OCI-LY7 (cell line): ENCODE data around the gene NFRKB. TPM values are rescaled to one million over a fixed set of nuclear protein-coding genes. Genes with fewer than 3 reads are reported as not detected.
"Not testable (repeated sequence)": the region's sequence is repeated elsewhere in the genome, so short reads cannot be mapped to it uniquely, and the experiment has no call there.

ENCODE experiments used
- BruUV-seq: library from RNA; stranded (reverse); fragments of 400-500 nt; replicated peaks from 2 replicates; lab custom pipeline; 2021; lab: Mats Ljungman, UMichigan
- CTCF ChIA-PET: fragments of 300-600 bp; sonication (Branson Sonifier 250); formaldehyde crosslinking; loops from one replicate; lab custom pipeline; 2022; ENCODE audit warnings: antibody characterized with exemption; ENCODE audit not compliant: unreplicated experiment; lab: Charles Lee
- POLR2A ChIA-PET: fragments of 300-600 bp; sonication (Branson Sonifier 250); formaldehyde crosslinking; loops from one replicate; lab custom pipeline; 2022; ENCODE audit warnings: antibody characterized with exemption; lab: Charles Lee
- DNase-seq: peaks from one replicate; pipeline ENCODE4 v3.0.0-alpha.2; 2015; ENCODE audit warnings: low spot score
- H2AFZ ChIP-seq: fragments of 200-600 bp; sonication (generic), shearing (Covaris generic); 2 replicates; pipeline ENCODE4 v1.6.1; 2014; ENCODE audit warnings: mild to moderate bottlenecking, antibody characterized with exemption, low read length, moderate library complexity
- H3K27ac ChIP-seq: fragments of 200-600 bp; sonication (generic); 2 replicates; pipeline ENCODE4 v1.5.1; 2014; ENCODE audit warnings: mixed run types, low read depth, mild to moderate bottlenecking, moderate library complexity, low read length, inconsistent platforms; ENCODE audit not compliant: poor library complexity, severe bottlenecking
- H3K36me3 ChIP-seq: fragments of 200-600 bp; sonication (generic); 2 replicates; pipeline ENCODE4 v1.6.1; 2014; ENCODE audit warnings: mild to moderate bottlenecking, antibody characterized with exemption, low read length, moderate library complexity, mixed read lengths; ENCODE audit not compliant: insufficient read depth
- H3K4me1 ChIP-seq: fragments of 200-600 bp; sonication (generic); 2 replicates; pipeline ENCODE4 v1.5.1; 2014; ENCODE audit warnings: mild to moderate bottlenecking, low read length; ENCODE audit not compliant: insufficient read depth, poor library complexity, severe bottlenecking
- H3K4me2 ChIP-seq: fragments of 200-600 bp; sonication (generic); 2 replicates; pipeline ENCODE4 v1.6.1; 2014; ENCODE audit warnings: mild to moderate bottlenecking, low read length
- H3K4me3 ChIP-seq: fragments of 200-600 bp; sonication (generic); 2 replicates; pipeline ENCODE4 v1.5.1; 2014; ENCODE audit warnings: mild to moderate bottlenecking, low read depth, low read length; ENCODE audit not compliant: poor library complexity, severe bottlenecking
- H3K79me2 ChIP-seq: fragments of 200-600 bp; sonication (generic); 2 replicates; pipeline ENCODE4 v1.6.1; 2016; ENCODE audit warnings: low read depth, mild to moderate bottlenecking, low read length, moderate library complexity, mixed read lengths; ENCODE audit not compliant: insufficient read depth
- H3K9me2 ChIP-seq: fragments of 200-600 bp; sonication (generic); 2 replicates; pipeline ENCODE4 v1.6.1; 2016; ENCODE audit warnings: mild to moderate bottlenecking, low read length, mixed read lengths; ENCODE audit not compliant: insufficient read depth
- H3K9me3 ChIP-seq: fragments of 200-600 bp; sonication (generic); 2 replicates; pipeline ENCODE4 v1.6.1; 2014; ENCODE audit warnings: mild to moderate bottlenecking, mixed run types, low read length, mixed read lengths
- H4K20me1 ChIP-seq: fragments of 200-600 bp; sonication (generic); 2 replicates; pipeline ENCODE4 v1.6.1; 2014; ENCODE audit warnings: mild to moderate bottlenecking, antibody characterized with exemption, low read length, moderate library complexity, mixed read lengths; ENCODE audit not compliant: insufficient read depth
- EZH2phosphoT487 ChIP-seq: fragments of 200-600 bp; sonication (generic); IDR thresholded peaks from 2 replicates; pipeline ENCODE4 v1.6.1; 2018; ENCODE audit warnings: low read depth, borderline replicate concordance, mild to moderate bottlenecking, mixed run types, antibody characterized with exemption, low read length, moderate library complexity, mixed read lengths
- intact Hi-C: fragments of 100-400 bp; cut with micrococcal nuclease; formaldehyde crosslinking; loops from one replicate; pipeline ENCODE4 v1.10.0; 2022; ENCODE audit not compliant: unreplicated experiment
- total RNA-seq, 2 experiments: library from RNA; depleted of rRNA in 1 of 2; stranded (reverse); fragments of >200 nt in 1 of 2; shearing (Covaris generic) in 1 of 2; gene quantifications; 2 replicates each; pipeline ENCODE4 v1.2.3, GENCODE V29; 2014 to 2022
- TF ChIP-seq, protein P1 (sequence below): fragments of 200-600 bp; sonication (generic); conservative IDR thresholded peaks from 2 replicates; pipeline ENCODE4 v1.5.1; 2014; ENCODE audit warnings: mild to moderate bottlenecking, antibody characterized with exemption, low read length, moderate library complexity, mixed read lengths

The NFRKB gene
- total RNA-seq, 2 experiments from 2014 or later: 31.2 to 35.5 TPM

DNA sequence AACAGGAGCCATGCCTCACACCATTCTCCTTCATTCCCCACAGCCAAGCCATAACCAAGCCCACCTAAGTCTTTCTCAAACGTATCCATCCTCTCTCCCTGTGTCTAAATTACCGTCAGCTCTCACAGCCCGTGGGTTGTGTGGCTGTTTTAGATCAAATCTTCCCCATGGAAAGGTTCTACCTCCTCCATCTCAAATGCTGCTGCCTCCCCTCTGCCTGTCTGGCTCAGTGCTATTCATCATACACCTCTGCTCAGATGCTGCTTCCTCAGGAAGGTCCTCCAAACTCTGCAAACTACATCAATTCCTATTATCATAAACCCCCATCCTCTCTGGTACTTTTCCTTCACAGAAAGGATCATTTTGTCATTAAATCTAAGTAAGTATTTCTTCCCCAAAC is 15.1 kb downstream of the NFRKB start:
- Histone ChIP-seq H4K20me1 (no peaks in the 10 kb centered on the region), H3K27ac (no peak overlapping the region), H3K4me1 (no peaks in the 10 kb centered on the region), H3K36me3 (peaks cover 98% of the 10 kb centered on the region), H3K9me2 (no peaks in the 10 kb centered on the region), H3K79me2 (no peaks in the 10 kb centered on the region), H2AFZ (no peak overlapping the region), H3K4me2 (no peak overlapping the region), H3K4me3 (no peak overlapping the region), H3K9me3 (no peaks in the 10 kb centered on the region)
- TF ChIP-seq EZH2phosphoT487: no peak
- TF ChIP-seq, protein P1, sequence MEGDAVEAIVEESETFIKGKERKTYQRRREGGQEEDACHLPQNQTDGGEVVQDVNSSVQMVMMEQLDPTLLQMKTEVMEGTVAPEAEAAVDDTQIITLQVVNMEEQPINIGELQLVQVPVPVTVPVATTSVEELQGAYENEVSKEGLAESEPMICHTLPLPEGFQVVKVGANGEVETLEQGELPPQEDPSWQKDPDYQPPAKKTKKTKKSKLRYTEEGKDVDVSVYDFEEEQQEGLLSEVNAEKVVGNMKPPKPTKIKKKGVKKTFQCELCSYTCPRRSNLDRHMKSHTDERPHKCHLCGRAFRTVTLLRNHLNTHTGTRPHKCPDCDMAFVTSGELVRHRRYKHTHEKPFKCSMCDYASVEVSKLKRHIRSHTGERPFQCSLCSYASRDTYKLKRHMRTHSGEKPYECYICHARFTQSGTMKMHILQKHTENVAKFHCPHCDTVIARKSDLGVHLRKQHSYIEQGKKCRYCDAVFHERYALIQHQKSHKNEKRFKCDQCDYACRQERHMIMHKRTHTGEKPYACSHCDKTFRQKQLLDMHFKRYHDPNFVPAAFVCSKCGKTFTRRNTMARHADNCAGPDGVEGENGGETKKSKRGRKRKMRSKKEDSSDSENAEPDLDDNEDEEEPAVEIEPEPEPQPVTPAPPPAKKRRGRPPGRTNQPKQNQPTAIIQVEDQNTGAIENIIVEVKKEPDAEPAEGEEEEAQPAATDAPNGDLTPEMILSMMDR: no peak
- no TSS peak for BruUV-seq
- intact Hi-C loops: no loop called here
- CTCF ChIA-PET: no interaction called here
- no peak for DNase-seq
- POLR2A ChIA-PET: interaction anchor here (1.0 kb wide), 1 partner anchor 14 kb away, joined by 3 read pairs; no protein-coding TSS in a partner anchor

DNA sequence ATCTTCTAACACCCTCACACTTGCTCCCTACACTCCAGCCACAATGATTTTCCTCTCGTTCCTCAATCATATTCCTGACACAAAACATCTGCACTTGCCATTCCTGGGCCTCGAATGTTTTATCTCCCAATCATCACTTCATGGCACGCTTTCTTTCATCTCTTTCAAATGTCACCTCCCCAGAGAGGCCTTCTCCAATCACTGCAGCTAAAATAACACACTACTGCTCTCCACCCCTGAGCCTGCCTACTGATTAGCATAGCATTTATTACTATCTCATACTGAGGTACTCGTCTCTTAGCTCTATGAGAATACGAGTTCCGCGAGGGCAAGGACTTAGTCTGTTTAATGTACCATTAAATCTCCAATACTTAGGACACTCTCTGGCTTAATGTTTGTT is 23.5 kb downstream of the NFRKB start:
- CTCF ChIA-PET: no interaction called here
- DNase-seq: no peak

DNA sequence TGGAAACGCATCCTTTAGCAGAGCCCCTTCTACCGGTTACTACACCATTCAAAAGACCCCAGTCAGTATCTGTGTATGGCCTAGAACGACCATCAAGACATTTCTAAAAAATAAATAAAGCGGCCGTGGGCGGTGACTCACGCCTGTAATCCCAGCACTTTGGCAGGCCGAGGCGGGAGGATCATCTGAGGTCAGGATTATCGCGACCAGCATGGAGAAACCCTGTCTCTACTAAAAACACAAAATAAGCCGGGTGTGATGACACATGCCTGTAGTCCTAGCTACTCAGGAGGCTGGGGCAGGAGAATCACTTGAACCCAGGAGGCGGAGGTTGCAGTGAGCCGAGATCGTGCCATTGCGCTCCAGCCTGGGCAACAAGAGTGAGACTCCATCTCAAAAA is 26.8 kb downstream of the NFRKB start:
- H4K20me1 ChIP-seq, BruUV-seq, H3K9me3 ChIP-seq, H3K9me2 ChIP-seq, H3K4me2 ChIP-seq, H3K79me2 ChIP-seq, H3K27ac ChIP-seq, CTCF ChIA-PET, H2AFZ ChIP-seq, intact Hi-C loops, H3K4me1 ChIP-seq, H3K4me3 ChIP-seq, DNase-seq, POLR2A ChIA-PET: not testable (repeated sequence)
- peaks cover 97% of the 10 kb centered on the region for H3K36me3 ChIP-seq

More for the DNA sequence above, 23.5 kb downstream of the NFRKB start:
- no peaks in the 10 kb centered on the region for H4K20me1 ChIP-seq
- H3K4me1 ChIP-seq: no peaks in the 10 kb centered on the region
- H3K4me2 ChIP-seq: no peak overlapping the region
- no peak overlapping the region for H2AFZ ChIP-seq
- POLR2A ChIA-PET: no interaction called here
- BruUV-seq: no TSS peak
- TF ChIP-seq, protein P1: no peak
- no peak for TF ChIP-seq EZH2phosphoT487
- peaks cover 96% of the 10 kb centered on the region for H3K36me3 ChIP-seq
- H3K9me2 ChIP-seq: no peaks in the 10 kb centered on the region
- intact Hi-C loops: no loop called here
- no peak overlapping the region for H3K4me3 ChIP-seq
- no peaks in the 10 kb centered on the region for H3K9me3 ChIP-seq
- H3K79me2 ChIP-seq: no peaks in the 10 kb centered on the region
- H3K27ac ChIP-seq: no peak overlapping the region
